H1 (cell line): ENCODE results near the gene VAPA. TPM values are rescaled to one million over a fixed set of nuclear protein-coding genes. Genes with fewer than 3 reads are reported as not detected.

Experiments
- CTCF ChIA-PET: fragments of 300-600 bp; sonication (Branson Sonifier 250); formaldehyde crosslinking; loops from one replicate; lab custom pipeline; 2021; ENCODE audit not compliant: partially characterized antibody; lab: Charles Lee
- POLR2A ChIA-PET: fragments of 300-600 bp; sonication (Branson Sonifier 250); formaldehyde crosslinking; loops from one replicate; lab custom pipeline; 2021; ENCODE audit warnings: inconsistent platforms; ENCODE audit not compliant: partially characterized antibody; lab: Charles Lee
- DNase-seq, 2 experiments: peaks; one replicate each; pipeline versions ENCODE4 v3.0.0 to v3.0.0-alpha.2; 2010 to 2022; ENCODE audit warnings: low spot score in 2 of 2, low read depth in 1 of 2, mixed read lengths in 1 of 2
- FAIRE-seq: peaks from 2 replicates; lab custom pipeline; 2011; peaks lifted over from hg19 to GRCh38; lab: Jason Lieb, UNC
- H2AFZ ChIP-seq: 2 replicates; pipeline ENCODE4 v1.8.1; 2012; ENCODE audit warnings: low read length, inconsistent platforms
- H2AK5ac ChIP-seq: 2 replicates; pipeline ENCODE4 v1.6.1; 2013; ENCODE audit warnings: low read depth, low read length
- H2BK120ac ChIP-seq: replicated peaks from 2 replicates; pipeline ENCODE3; 2013; ENCODE audit warnings: low read depth, low read length, inconsistent platforms
- H2BK12ac ChIP-seq: 2 replicates; pipeline ENCODE4 v1.6.1; 2013; ENCODE audit warnings: low read depth, low read length
- H2BK15ac ChIP-seq: 2 replicates; pipeline ENCODE4 v1.6.1; 2013; ENCODE audit warnings: low read length
- H2BK20ac ChIP-seq: 2 replicates; pipeline ENCODE4 v1.6.1; 2013; ENCODE audit warnings: low read length
- H2BK5ac ChIP-seq: 2 replicates; pipeline ENCODE4 v1.6.1; 2013; ENCODE audit warnings: low read depth, low read length
- H3K14ac ChIP-seq: 2 replicates; pipeline ENCODE4 v1.6.1; 2013; ENCODE audit warnings: inconsistent platforms; ENCODE audit not compliant: insufficient read length
- H3K18ac ChIP-seq: 2 replicates; pipeline ENCODE4 v1.6.1; 2013; ENCODE audit warnings: low read length; ENCODE audit errors: extremely low read depth
- H3K23ac ChIP-seq: 2 replicates; pipeline ENCODE4 v1.6.1; 2013; ENCODE audit warnings: inconsistent platforms; ENCODE audit not compliant: insufficient read length
- H3K23me2 ChIP-seq: 2 replicates; pipeline ENCODE4 v1.6.1; 2013; ENCODE audit warnings: low read depth, low read length
- H3K27ac ChIP-seq: 2 replicates; pipeline ENCODE4 v1.6.1; 2011; ENCODE audit warnings: low read depth, low read length, inconsistent platforms
- H3K27me3 ChIP-seq, 4 experiments: replicated peaks in 1 of 4; 1 replicate in 1 of 4; 2 replicates in 3 of 4; pipeline versions ENCODE4 v1.6.1 to v1.8.1; 2011 to 2013; ENCODE audit warnings: low read length in 3 of 4, mild to moderate bottlenecking in 3 of 4, inconsistent platforms in 2 of 4, mixed read lengths in 2 of 4, moderate library complexity in 1 of 4; ENCODE audit not compliant: control insufficient read depth in 3 of 4, insufficient read depth in 3 of 4; ENCODE audit errors: extremely low read depth in 1 of 4
- H3K36me3 ChIP-seq, 4 experiments: 2 replicates each; pipeline versions ENCODE4 v1.6.1 to v1.8.1; 2011 to 2013; ENCODE audit warnings: mild to moderate bottlenecking in 4 of 4, low read length in 3 of 4, moderate library complexity in 2 of 4, control low read depth in 1 of 4, inconsistent platforms in 1 of 4; ENCODE audit not compliant: insufficient read depth in 4 of 4, control insufficient read depth in 2 of 4
- H3K4ac ChIP-seq: replicated peaks from 2 replicates; pipeline ENCODE3; 2013; ENCODE audit warnings: low read length, low read depth, mixed read lengths, inconsistent platforms; ENCODE audit not compliant: insufficient read length
- H3K4me1 ChIP-seq, 4 experiments: replicated peaks in 1 of 4; 1 replicate in 1 of 4; 2 replicates in 3 of 4; pipeline versions ENCODE4 v1.6.1 to v1.8.1; 2011 to 2013; ENCODE audit warnings: low read length in 3 of 4, inconsistent platforms in 2 of 4, mixed read lengths in 1 of 4; ENCODE audit not compliant: insufficient read depth in 4 of 4, control insufficient read depth in 3 of 4
- H3K4me2 ChIP-seq, 2 experiments: 2 replicates each; pipeline versions ENCODE4 v1.6.1 to v1.8.1; 2011 to 2013; ENCODE audit warnings: low read depth in 2 of 2, low read length in 2 of 2, control low read depth in 1 of 2, inconsistent platforms in 1 of 2, mild to moderate bottlenecking in 1 of 2; ENCODE audit not compliant: insufficient read depth in 1 of 2
- H3K4me3 ChIP-seq, 4 experiments: fragments of 200-600, 300-600 bp in 1 of 4; sonication (generic), shearing (Covaris generic), sonication (Bioruptor Twin) in 1 of 4; 2 replicates each; pipeline versions ENCODE4 v1.5.1 to v1.8.1; 2011 to 2016; ENCODE audit warnings: low read length in 4 of 4, low read depth in 3 of 4, control low read depth in 2 of 4, inconsistent platforms in 2 of 4, mild to moderate bottlenecking in 2 of 4, mixed read lengths in 1 of 4, moderate library complexity in 1 of 4; ENCODE audit not compliant: insufficient read depth in 2 of 4; ENCODE audit errors: extremely low read depth in 1 of 4
- H3K56ac ChIP-seq: replicated peaks from 2 replicates; pipeline ENCODE3; 2013; ENCODE audit warnings: low read depth, mild to moderate bottlenecking, mixed read lengths, low read length, inconsistent platforms; ENCODE audit not compliant: insufficient read length
- H3K79me1 ChIP-seq: 2 replicates; pipeline ENCODE4 v1.6.1; 2013; ENCODE audit warnings: low read depth, low read length, control low read depth
- H3K79me2 ChIP-seq, 2 experiments: 2 replicates each; pipeline versions ENCODE4 v1.6.1 to v1.8.1; 2012 to 2013; ENCODE audit warnings: low read length in 2 of 2, mild to moderate bottlenecking in 2 of 2, inconsistent platforms in 1 of 2; ENCODE audit not compliant: insufficient read depth in 2 of 2, control insufficient read depth in 1 of 2
- H3K9ac ChIP-seq, 4 experiments: replicated peaks in 1 of 4; 1 replicate in 1 of 4; 2 replicates in 3 of 4; pipeline versions ENCODE4 v1.6.1 to v1.8.1; 2011 to 2013; ENCODE audit warnings: low read depth in 3 of 4, low read length in 3 of 4, control low read depth in 2 of 4, mild to moderate bottlenecking in 2 of 4, moderate library complexity in 2 of 4, inconsistent platforms in 1 of 4; ENCODE audit errors: extremely low read depth in 1 of 4
- H3K9me3 ChIP-seq, 2 experiments: 2 replicates each; pipeline versions ENCODE4 v1.6.1 to v1.8.1; 2012 to 2013; ENCODE audit warnings: mild to moderate bottlenecking in 2 of 2, moderate library complexity in 2 of 2, control low read depth in 1 of 2, inconsistent platforms in 1 of 2, low read depth in 1 of 2, low read length in 1 of 2, mixed read lengths in 1 of 2; ENCODE audit not compliant: insufficient read depth in 2 of 2
- H4K20me1 ChIP-seq, 2 experiments: replicated peaks in 1 of 2; 2 replicates each; pipeline versions ENCODE3 to v1.8.1; 2011 to 2013; ENCODE audit warnings: inconsistent platforms in 2 of 2, low read length in 2 of 2, mild to moderate bottlenecking in 1 of 2; ENCODE audit not compliant: insufficient read depth in 2 of 2, control insufficient read depth in 1 of 2
- H4K5ac ChIP-seq: 2 replicates; pipeline ENCODE4 v1.6.1; 2013; ENCODE audit warnings: low read length, low read depth, mixed read lengths, inconsistent platforms; ENCODE audit not compliant: insufficient read length
- H4K8ac ChIP-seq: 2 replicates; pipeline ENCODE4 v1.8.0; 2013; ENCODE audit warnings: mild to moderate bottlenecking, moderate library complexity, low read length, inconsistent platforms; ENCODE audit not compliant: insufficient read depth; ENCODE audit errors: extremely low read depth
- H4K91ac ChIP-seq: replicated peaks from 2 replicates; pipeline ENCODE3; 2013; ENCODE audit warnings: low read length, mixed read lengths, inconsistent platforms; ENCODE audit not compliant: insufficient read length
- ASH2L ChIP-seq: fragments of 200-600, 300-600 bp; sonication (generic); IDR thresholded peaks from one replicate; pipeline ENCODE4 v1.7.1; 2017; ENCODE audit warnings: low read length
- ATF2 ChIP-seq: IDR thresholded peaks from 2 replicates; pipeline ENCODE4 v1.6.1; 2012; ENCODE audit warnings: low read length, inconsistent platforms
- CHD2 ChIP-seq: IDR thresholded peaks from 2 replicates; pipeline ENCODE4 v1.6.1; 2012; ENCODE audit warnings: low read length, improper control_type of control experiment
- SIRT6 ChIP-seq: IDR thresholded peaks from one replicate; pipeline ENCODE4 v1.7.1; 2012; ENCODE audit warnings: low read length, inconsistent platforms
- SIX5 ChIP-seq: IDR thresholded peaks from 2 replicates; pipeline ENCODE4 v1.6.1; 2011; ENCODE audit warnings: mild to moderate bottlenecking, low read depth, low read length
- SP4 ChIP-seq: IDR thresholded peaks from 2 replicates; pipeline ENCODE4 v1.6.1; 2012; ENCODE audit warnings: low read length, inconsistent platforms
- WGBS, 2 experiments: shearing (Covaris generic) in 1 of 2; methylation state at CpG; one replicate each; pipeline versions ENCODE4 v1.1.6 to v1.1.7; 2013 to 2015; ENCODE audit warnings: low lambda C conversion rate in 2 of 2, mixed read lengths in 2 of 2, inconsistent platforms in 1 of 2, low coverage in 1 of 2, missing lambda C conversion rate in 1 of 2; ENCODE audit not compliant: insufficient replicate concordance in 2 of 2, insufficient coverage in 1 of 2, insufficient read length in 1 of 2; ENCODE audit errors: extremely low coverage in 1 of 2, missing lambda C conversion rate in 1 of 2; 5-methylcytosine and 5-hydroxymethylcytosine counted together
- polyA plus RNA-seq, 7 experiments: library from polyadenylated mRNA; depleted of rRNA in 3 of 7; stranded (reverse) in 5 of 7; unstranded in 2 of 7; fragments of >200 nt in 5 of 7; fragments of 200-250 nt in 2 of 7; gene quantifications; 1 replicate in 5 of 7; 2 replicates in 1 of 7; 4 replicates in 1 of 7; pipeline versions ENCODE4 v1.2.1 to v1.2.3, GENCODE V29; 2011 to 2013; ENCODE audit warnings: missing spikeins in 2 of 7, mixed read lengths in 2 of 7
- total RNA-seq: library from RNA; stranded (reverse); fragmentation: NEBNext Ultra II Directional; extraction: Animal tissue kit (Norgen Biotek cat#: 25700); gene quantifications from 2 replicates; pipeline ENCODE4 v1.2.1, GENCODE V29; 2021

Gene VAPA
- total and polyA plus RNA-seq, 2 of the 8 experiments (the other 6 are each of a cell fraction or from before 2014, with no cell fraction given) = 79.7 to 130 TPM

DNA sequence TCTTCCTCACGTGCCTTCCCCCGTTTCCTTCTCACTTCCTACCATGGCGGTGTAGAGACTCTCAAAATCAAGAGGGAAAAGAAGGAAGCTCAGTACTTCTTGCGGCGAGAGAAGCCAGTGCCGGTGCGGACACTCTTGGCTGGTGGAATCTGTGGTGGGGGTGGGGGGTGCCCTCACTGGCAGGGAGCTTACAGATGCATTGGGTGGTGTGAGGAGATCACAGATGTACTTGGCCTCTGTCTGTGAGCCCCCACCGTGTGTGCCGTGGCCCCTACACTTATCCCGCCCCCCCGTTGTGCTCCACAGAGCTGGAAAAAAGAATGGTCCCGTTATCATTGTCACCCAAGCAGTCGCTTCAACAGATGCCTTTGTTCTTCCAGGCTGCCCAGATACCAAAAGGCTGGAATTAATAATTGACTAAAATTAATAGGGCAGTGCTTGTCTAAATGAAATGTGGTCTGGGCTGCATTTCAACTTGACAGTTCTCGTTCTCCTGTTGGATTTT lies 79.8 kb downstream of the VAPA start:
- ChIA-PET POLR2A (interaction anchor here (1.2 kb wide), 1 partner anchor 14 kb away, joined by 3 read pairs; no protein-coding TSS in a partner anchor), CTCF (interaction anchor here (0.6 to 1.4 kb wide), 5 partner anchors 10 to 1944 kb away, joined by 3 to 4 read pairs (median 3); no protein-coding TSS in a partner anchor)
- Histone ChIP-seq H4K91ac (no peak overlapping the region), H3K56ac (no peak overlapping the region), H2BK12ac (no peak overlapping the region), H3K36me3 (no peaks in the 10 kb centered on the region), H2BK120ac (no peak overlapping the region), H3K23ac (no peak overlapping the region), H3K27me3 (peaks cover 0 to 2% (median 0%) of the 10 kb centered on the region in 4 experiments; a peak in 1 of 7 replicates), H3K79me1 (no peaks in the 10 kb centered on the region), H3K4ac (no peak overlapping the region), H3K9ac (no peak overlapping the region), H3K27ac (no peak overlapping the region), H4K8ac (no peak overlapping the region), H3K4me2 (no peak overlapping the region), H2BK15ac (no peak overlapping the region), H3K9me3 (peaks cover 3 to 4% of the 10 kb centered on the region in 2 experiments; a peak in 2 of 4 replicates), H3K14ac (no peak overlapping the region), H3K4me1 (no peaks in the 10 kb centered on the region), H4K5ac (no peak overlapping the region), H3K18ac (no peak overlapping the region; the same call in 1 of the 2 replicates), H2AFZ (no peak overlapping the region), H4K20me1 (no peaks in the 10 kb centered on the region), H2BK5ac (no peak overlapping the region), H2BK20ac (no peak overlapping the region), H2AK5ac (no peak overlapping the region), H3K23me2 (no peaks in the 10 kb centered on the region), H3K79me2 (no peaks in the 10 kb centered on the region), H3K4me3 (no peak overlapping the region)
- 95% methylated on average over 14 of the region's 14 CpGs; no CpG with 5 or more reads in 1 of the 2 experiments for WGBS, 2 experiments
- FAIRE-seq (no peak), DNase-seq (peak in 1 of 2 experiments; percentile 30)
- TF ChIP-seq CHD2 (no peak), ASH2L (no peak), ATF2 (no peak), SIRT6 (no peak), SIX5 (no peak), SP4 (no peak)
